Heart left ventricle (tissue), 16 donors: Measurements from ENCODE around the gene PEX3. TPM values are rescaled to one million over a fixed set of nuclear protein-coding genes. Genes with fewer than 3 reads are reported as not detected.

ENCODE experiments used
- ATAC-seq, 4 donors: fragments of 200-7000 bp; cut with Tn5 transposase; one replicate each; pipeline ENCODE4 v1.9.1; 2020 to 2022; ENCODE audit warnings: moderate library complexity in 4 of 4, mild to moderate bottlenecking in 3 of 4, moderate number of reproducible peaks in 1 of 4
- DNase-seq, 5 donors: peaks; one replicate each; pipeline ENCODE4 v3.0.0-alpha.2; 2020
- H3K27ac ChIP-seq, 12 donors: fragments of 200-600 bp; sonication (generic) in 4 of 12; one replicate each; pipeline versions ENCODE4 v1.5.0 to v1.8.0; 2016 to 2022; ENCODE audit warnings: mild to moderate bottlenecking in 2 of 12
- H3K27me3 ChIP-seq, 9 donors: fragments of 200-600 bp; sonication (generic) in 2 of 9; one replicate each; pipeline versions ENCODE4 v1.5.1 to v1.8.0; 2016 to 2022; ENCODE audit warnings: mild to moderate bottlenecking in 3 of 9
- H3K36me3 ChIP-seq, 9 donors: fragments of 200-600 bp; sonication (generic) in 2 of 9; one replicate each; pipeline versions ENCODE4 v1.5.0 to v1.8.0; 2018 to 2022; ENCODE audit warnings: mild to moderate bottlenecking in 2 of 9
- H3K4me1 ChIP-seq, 12 donors: fragments of 200-600 bp; sonication (generic) in 4 of 12; one replicate each; pipeline versions ENCODE4 v1.5.0 to v1.8.0; 2016 to 2022; ENCODE audit warnings: mild to moderate bottlenecking in 3 of 12
- H3K4me3 ChIP-seq, 12 donors: fragments of 200-600 bp; sonication (generic) in 4 of 12; one replicate each; pipeline versions ENCODE4 v1.5.0 to v1.8.0; 2017 to 2022; ENCODE audit warnings: mild to moderate bottlenecking in 9 of 12, moderate library complexity in 4 of 12
- H3K9me3 ChIP-seq, 12 donors: fragments of 200-600 bp; sonication (generic) in 4 of 12; one replicate each; pipeline versions ENCODE4 v1.5.0 to v1.8.0; 2016 to 2022; ENCODE audit warnings: mild to moderate bottlenecking in 1 of 12
- POLR2A ChIP-seq, 2 donors: fragments of 450-650 bp; IDR thresholded peaks; one replicate each; pipeline ENCODE4 v1.6.1; 2017; ENCODE audit warnings: antibody characterized with exemption in 2 of 2, mild to moderate bottlenecking in 2 of 2, moderate library complexity in 2 of 2
- WGBS, 4 donors: extraction: QIAGEN DNeasy Blood & Tissue Kit in 2 of 4; methylation state at CpG; one replicate each; pipeline versions ENCODE4 v1.1.5 to v1.1.7; 2013 to 2018; 5-methylcytosine and 5-hydroxymethylcytosine counted together
- intact Hi-C, 10 donors: fragments of 100-400 bp; cut with DNase I; formaldehyde crosslinking; loops; one replicate each; pipeline versions ENCODE4 v1.11.1 to v1.14.2; 2022
- polyA plus RNA-seq, 2 donors: library from polyadenylated mRNA; stranded (reverse); fragments of 200-250 nt; gene quantifications; one replicate each; pipeline ENCODE4 v1.2.3, GENCODE V29; 2013
- total RNA-seq, 9 donors: library from RNA; depleted of rRNA in 2 of 9; stranded (reverse); fragments of >200 nt in 2 of 9; fragmentation: NEBNext Ultra II Directional in 3 of 9; extraction: Animal tissue kit (Norgen Biotek cat#: 25700) in 3 of 9; gene quantifications; one replicate each; pipeline versions ENCODE4 v1.1.0 to v1.2.4, GENCODE V29; 2016 to 2023
- TF ChIP-seq, protein P1 (sequence below), 12 donors: fragments of 200-600 bp; sonication (generic) in 4 of 12; IDR thresholded peaks; one replicate each; pipeline versions ENCODE4 v1.5.0 to v1.8.0; 2018 to 2022; ENCODE audit warnings: antibody characterized with exemption in 12 of 12, mild to moderate bottlenecking in 5 of 12
- donor health status: ischemic (EF 13 %, LVEDD 7.1; RV severe dilation, severe dysfunction).
- donor health status: healthy with polysubstance abuse.
- donor health status: DM: no; HTN: yes; CAD: no.
- donor health status: DM: no; HTN: no; CAD: no.
- donor health status: ischemic (EF 25% LVEDD 6.9; RV normal size, moderate dysfunction).
- donor health status: ischemic (EF 25% LVEDD 5.7; RV mildly dilated, moderate dysfunction).
- donor health status: healthy.
- donor health status: DM: yes; HTN: yes; CAD: no.
- donor health status: ischemic (EF 35%, LVEDD 5.7; RV mildly dilated, moderate dysfunction).
- donor health status: nonischemic (EF 11% LVEDD 7.7; RV severe dilation, severe dysfunction).
- donor health status: DM: yes; HTN: yes; CAD: no.
- donor health status: PGD.
- donor health status: ischemic (EF 29% LVEDD 5.4; RV normal size, mild dysfunction).
- donor health status: nonischemic (EF 23%, LVEDD 6.1; RV moderate dilation, normal function).

PEX3 gene
- total and polyA plus RNA-seq, 11 donors, result 6.4 to 24.9 (median 20.4) TPM

DNA sequence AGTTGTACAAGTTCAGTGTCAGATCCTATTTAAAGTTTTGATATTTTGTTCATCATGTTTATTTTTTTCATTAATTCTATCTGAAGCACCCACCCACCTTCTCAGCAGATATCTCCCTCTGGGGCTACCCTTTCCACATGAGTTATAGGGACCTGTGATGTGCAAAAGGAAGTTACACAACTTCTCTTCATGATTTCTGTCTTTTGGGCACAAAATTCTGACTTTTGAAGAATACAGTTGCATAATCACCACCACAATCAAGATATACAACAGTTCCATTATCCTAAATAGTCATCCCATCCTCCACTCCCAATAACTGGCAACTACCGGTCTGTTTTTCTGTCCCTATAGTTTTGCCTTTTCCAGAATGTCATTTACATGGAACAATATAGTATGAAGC, 74.8 kb downstream of the PEX3 start:
- Histone ChIP-seq H3K4me3 (no peak overlapping the region), H3K9me3 (no peaks in the 10 kb centered on the region), H3K4me1 (peaks cover 0 to 12% (median 0%) of the 10 kb centered on the region in 12 donors), H3K27me3 (no peaks in the 10 kb centered on the region), H3K27ac (no peak overlapping the region), H3K36me3 (no peaks in the 10 kb centered on the region)
- intact Hi-C loops, result no loop called here
- DNase-seq (no peak), ATAC-seq (no peak)
- 85 to 96% (median 92%) methylated on average over 1 of the region's 1 CpG for WGBS, 4 donors
- no peak for TF ChIP-seq POLR2A (IDR thresholded peaks at IDR 0.05)
- TF ChIP-seq, protein P1, sequence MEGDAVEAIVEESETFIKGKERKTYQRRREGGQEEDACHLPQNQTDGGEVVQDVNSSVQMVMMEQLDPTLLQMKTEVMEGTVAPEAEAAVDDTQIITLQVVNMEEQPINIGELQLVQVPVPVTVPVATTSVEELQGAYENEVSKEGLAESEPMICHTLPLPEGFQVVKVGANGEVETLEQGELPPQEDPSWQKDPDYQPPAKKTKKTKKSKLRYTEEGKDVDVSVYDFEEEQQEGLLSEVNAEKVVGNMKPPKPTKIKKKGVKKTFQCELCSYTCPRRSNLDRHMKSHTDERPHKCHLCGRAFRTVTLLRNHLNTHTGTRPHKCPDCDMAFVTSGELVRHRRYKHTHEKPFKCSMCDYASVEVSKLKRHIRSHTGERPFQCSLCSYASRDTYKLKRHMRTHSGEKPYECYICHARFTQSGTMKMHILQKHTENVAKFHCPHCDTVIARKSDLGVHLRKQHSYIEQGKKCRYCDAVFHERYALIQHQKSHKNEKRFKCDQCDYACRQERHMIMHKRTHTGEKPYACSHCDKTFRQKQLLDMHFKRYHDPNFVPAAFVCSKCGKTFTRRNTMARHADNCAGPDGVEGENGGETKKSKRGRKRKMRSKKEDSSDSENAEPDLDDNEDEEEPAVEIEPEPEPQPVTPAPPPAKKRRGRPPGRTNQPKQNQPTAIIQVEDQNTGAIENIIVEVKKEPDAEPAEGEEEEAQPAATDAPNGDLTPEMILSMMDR (IDR thresholded peaks at IDR 0.05), result no peak

DNA sequence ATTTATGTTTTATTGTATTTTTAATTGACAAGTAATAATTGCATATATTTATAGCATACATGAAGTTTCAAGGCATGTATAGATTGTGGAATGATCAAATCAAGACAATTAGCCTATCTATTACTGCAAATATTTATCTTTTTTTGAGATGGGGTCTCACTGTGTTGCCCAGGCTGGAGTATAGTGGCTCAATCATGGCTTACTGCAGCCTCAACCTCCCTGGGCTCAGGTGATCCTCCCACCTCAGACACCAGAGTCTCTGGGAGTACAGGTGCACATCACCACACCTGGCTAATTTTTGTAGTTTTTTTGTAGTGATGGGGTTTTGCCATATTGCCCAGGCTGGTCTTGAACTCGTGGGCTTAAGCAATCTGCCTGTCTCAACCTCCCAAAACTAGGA, 77.1 kb downstream of the PEX3 start:
- no peaks in the 10 kb centered on the region for H3K9me3 ChIP-seq
- no peaks in the 10 kb centered on the region for H3K36me3 ChIP-seq
- H3K4me3 ChIP-seq, result no peak overlapping the region
- no peak overlapping the region for H3K27ac ChIP-seq
- DNase-seq (no peak), ATAC-seq (no peak)
- peaks cover 0 to 12% (median 0%) of the 10 kb centered on the region in 12 donors for H3K4me1 ChIP-seq
- H3K27me3 ChIP-seq, result no peaks in the 10 kb centered on the region
- 76 to 100% (median 89%) methylated on average over 1 of the region's 1 CpG for WGBS, 4 donors
- intact Hi-C loops, result no loop called here
- no peak for TF ChIP-seq POLR2A (IDR thresholded peaks at IDR 0.05)
- TF ChIP-seq, protein P1 (IDR thresholded peaks at IDR 0.05), result no peak

GRCh38 chr6:143528164-143528811, 77.7 kb downstream of the PEX3 start:
- H3K9me3 ChIP-seq, result no peaks in the 10 kb centered on the region
- no peaks in the 10 kb centered on the region for H3K27me3 ChIP-seq
- no peak for TF ChIP-seq POLR2A (IDR thresholded peaks at IDR 0.05)
- TF ChIP-seq, protein P1 (IDR thresholded peaks at IDR 0.05), result no peak
- H3K4me3 ChIP-seq, result no peak overlapping the region
- peaks cover 0 to 12% (median 0%) of the 10 kb centered on the region in 12 donors for H3K4me1 ChIP-seq
- intact Hi-C loops, result no loop called here
- ATAC-seq (no peak), DNase-seq (no peak)
- 73 to 82% (median 78%) methylated on average over 7 of the region's 7 CpGs for WGBS, 4 donors
- H3K27ac ChIP-seq, result peak overlapping the region in 1 of 12 donors; percentile 47
- H3K36me3 ChIP-seq, result no peaks in the 10 kb centered on the region

- H3K9me3 ChIP-seq, result no peaks in the 10 kb centered on the region
- no peak for DNase-seq
- no peak for ATAC-seq
- intact Hi-C loops, result no loop called here
- H3K36me3 ChIP-seq, result no peaks in the 10 kb centered on the region
- H3K27ac ChIP-seq, result peak overlapping the region in 1 of 12 donors; percentile 47
- H3K4me3 ChIP-seq, result no peak overlapping the region
- 42 to 62% (median 56%) methylated on average over 2 of the region's 2 CpGs for WGBS, 4 donors
- TF ChIP-seq, protein P1 (IDR thresholded peaks at IDR 0.05), result peak in 2 of 12 donors; percentile 3 to 9
- TF ChIP-seq POLR2A (IDR thresholded peaks at IDR 0.05), result no peak
- peaks cover 0 to 12% (median 0%) of the 10 kb centered on the region in 12 donors for H3K4me1 ChIP-seq
- no peaks in the 10 kb centered on the region for H3K27me3 ChIP-seq
Observed at GRCh38 chr6:143529095-143529494, 78.5 kb downstream of the PEX3 start.
